ENCODE results near the gene TAOK2. TPM values are rescaled to one million over a fixed set of nuclear protein-coding genes. Genes with fewer than 3 reads are reported as not detected.
A peak's percentile ranks its signal among the peaks of the same experiment; 100 is the strongest.
"Not testable (repeated sequence)": the region's sequence is repeated elsewhere in the genome, so short reads cannot be mapped to it uniquely, and the experiment has no call there.

Gene TAOK2
- total and polyA plus RNA-seq, 5 donors: 37.2 to 40.1 (median 39.1) TPM

DNA sequence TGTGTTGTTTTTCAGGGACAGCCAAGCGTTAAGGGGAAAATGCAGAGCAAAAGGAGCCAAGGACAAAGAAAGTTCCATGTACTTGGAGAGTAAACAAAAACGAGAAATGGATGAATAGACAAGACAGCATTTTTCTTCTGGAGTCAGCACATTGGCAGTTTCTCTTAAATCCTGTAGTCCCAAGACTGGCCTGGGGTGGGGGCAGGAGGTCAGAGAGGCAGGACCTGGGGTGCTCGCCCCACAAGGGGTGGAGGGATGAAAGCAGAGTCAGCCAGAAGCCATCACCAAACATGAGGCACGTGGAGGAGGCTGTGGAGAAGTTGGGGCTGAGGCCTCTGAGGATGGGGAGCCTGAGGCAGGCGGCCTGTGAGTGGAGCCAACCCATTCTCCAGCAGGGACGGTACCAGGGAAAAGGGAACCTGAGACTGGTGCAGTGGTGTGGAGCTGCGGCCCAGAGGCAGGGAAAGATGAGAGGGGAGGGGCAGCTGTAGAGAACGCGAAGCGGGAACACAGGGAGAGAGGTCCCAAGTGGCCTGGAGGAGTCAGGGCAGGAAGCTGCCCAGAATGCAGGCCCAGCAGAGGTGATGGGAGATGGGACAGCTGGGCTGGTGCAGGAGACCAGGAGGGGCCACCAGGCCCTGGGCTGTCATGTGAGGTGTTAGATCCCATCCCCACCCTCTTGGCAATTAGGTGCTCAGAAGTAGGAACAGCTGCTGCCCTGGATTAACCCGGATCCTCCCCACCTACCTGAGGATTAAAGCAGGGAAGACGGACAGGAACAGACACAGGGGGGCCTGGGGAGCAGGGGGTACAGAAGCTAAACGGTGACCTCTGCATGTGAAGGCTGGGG is 54.1 kb downstream of the TAOK2 start:
- H3K27me3 ChIP-seq (ENCODE audit: control insufficient read depth, insufficient read depth): no peaks in the 10 kb centered on the region
- H3K9me3 ChIP-seq (ENCODE audit: control insufficient read depth, low read length): no peaks in the 10 kb centered on the region
- no peak overlapping the region for H3K4me3 ChIP-seq (ENCODE audit: low read length)
- ATAC-seq (no peak), DNase-seq (peak in 1 of 3 donors; percentile 40)
- H3K4me1 ChIP-seq (ENCODE audit: control insufficient read depth, insufficient read depth, low read length): no peaks in the 10 kb centered on the region
- WGBS: 35% methylated on average over 13 of the region's 13 CpGs
- no peak overlapping the region for H3K27ac ChIP-seq (ENCODE audit: low read length)
- intact Hi-C loops (cut with DNase I): loop anchor here in 2 of 4 donors (10.0 kb wide), 1 partner anchor 333 kb away; no protein-coding TSS in a partner anchor

- intact Hi-C loops (cut with DNase I): loop anchor here in 2 of 4 donors (10.0 kb wide), 1 partner anchor 334 kb away; no protein-coding TSS in a partner anchor
- no peak overlapping the region for H3K4me3 ChIP-seq (ENCODE audit: low read length)
- no peaks in the 10 kb centered on the region for H3K4me1 ChIP-seq (ENCODE audit: control insufficient read depth, insufficient read depth, low read length)
- H3K27ac ChIP-seq (ENCODE audit: low read length): no peak overlapping the region
- ATAC-seq: peak in 1 of 2 donors; percentile 27
- 12% methylated on average over 18 of the region's 18 CpGs for WGBS
- no peaks in the 10 kb centered on the region for H3K27me3 ChIP-seq (ENCODE audit: control insufficient read depth, insufficient read depth)
- no peaks in the 10 kb centered on the region for H3K9me3 ChIP-seq (ENCODE audit: control insufficient read depth, low read length)
- peak in 1 of 3 donors; percentile 62 for DNase-seq
These were observed 54.9 kb downstream of the TAOK2 start for GRCh38 chr16:30028438-30029076.

DNA sequence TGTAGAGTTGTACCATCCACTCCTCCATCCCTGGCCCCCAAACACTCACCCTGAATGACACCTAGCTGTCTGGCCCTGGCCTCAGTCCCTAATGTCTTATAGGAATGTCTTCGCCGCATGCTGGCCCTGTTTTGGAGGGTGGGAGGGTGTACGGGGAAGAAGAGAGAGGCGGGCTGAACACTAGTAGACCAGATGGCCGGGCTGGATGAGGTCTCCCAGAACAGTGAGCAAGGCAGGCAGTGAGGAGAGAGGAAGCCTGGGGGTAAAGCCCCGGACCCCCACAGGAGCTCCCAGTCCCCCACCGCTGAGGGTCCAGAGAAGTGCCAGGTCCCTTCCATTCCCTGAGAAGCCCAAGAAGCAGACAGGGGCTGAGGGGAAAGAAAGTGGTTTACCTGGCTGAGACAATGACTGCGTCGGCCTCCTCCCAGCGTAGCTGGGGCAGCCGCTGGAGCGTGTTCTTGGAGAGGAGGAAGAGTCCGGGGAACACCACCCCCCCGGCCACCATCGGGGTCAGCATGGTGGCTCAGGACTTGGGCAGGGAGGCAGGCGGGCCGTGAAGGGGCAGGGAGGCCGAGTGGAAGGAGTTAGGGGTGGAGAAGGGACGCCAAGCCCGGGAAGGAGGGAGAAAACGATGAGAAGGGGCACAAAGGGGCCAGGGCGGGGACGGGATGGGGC is 56.5 kb downstream of the TAOK2 start:
- DNase-seq: peak in 1 of 3 donors; percentile 49
- Histone ChIP-seq H3K27me3 (ENCODE audit: control insufficient read depth, insufficient read depth) (no peaks in the 10 kb centered on the region), H3K27ac (ENCODE audit: low read length) (no peak overlapping the region), H3K4me3 (ENCODE audit: low read length) (no peak overlapping the region), H3K9me3 (ENCODE audit: control insufficient read depth, low read length) (no peaks in the 10 kb centered on the region), H3K4me1 (ENCODE audit: control insufficient read depth, insufficient read depth, low read length) (no peaks in the 10 kb centered on the region)
- 23% methylated on average over 23 of the region's 23 CpGs for WGBS
- intact Hi-C loops (cut with DNase I): no loop called here
- ATAC-seq: no peak

DNA sequence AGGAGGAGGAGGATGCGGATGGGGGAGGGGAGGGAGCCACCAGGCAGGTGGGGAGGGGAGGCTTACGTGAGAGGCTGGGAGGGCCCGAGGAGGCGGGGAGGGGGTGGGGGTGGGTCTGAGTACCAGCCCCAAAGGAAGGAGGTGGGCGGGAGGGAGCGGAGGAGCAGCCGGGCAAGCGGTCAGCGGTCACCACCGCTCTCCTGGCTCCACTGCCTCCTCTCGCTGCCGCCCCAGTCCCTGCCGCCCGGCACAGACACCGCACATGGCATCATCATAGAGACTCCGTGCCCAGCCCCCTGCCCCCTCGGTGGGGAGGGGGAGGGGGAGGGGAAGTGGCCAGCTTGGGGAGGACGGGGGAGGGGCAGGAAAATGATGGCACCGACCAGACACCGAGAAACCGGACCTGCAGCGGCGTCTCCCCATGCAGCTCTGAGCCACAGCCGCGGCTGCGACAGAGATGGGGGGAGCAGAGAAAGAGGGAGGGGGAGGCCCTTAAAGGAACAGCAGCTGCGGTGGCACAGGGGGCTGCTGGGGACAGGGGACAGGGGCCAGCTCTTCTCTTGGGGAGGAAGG is 57.3 kb downstream of the TAOK2 start, which contains the start of gene TLCD3B:
Gene TLCD3B, minus strand, starts transcription at position 431 of the 573 bp plus-strand sequence. CDS start 744 bp downstream, outside the sequence.
- Histone ChIP-seq H3K9me3 (ENCODE audit: control insufficient read depth, low read length) (no peaks in the 10 kb centered on the region), H3K27ac (ENCODE audit: low read length) (no peak within 1 kb of the TSS), H3K27me3 (ENCODE audit: control insufficient read depth, insufficient read depth) (no peaks in the 10 kb centered on the region), H3K4me3 (ENCODE audit: low read length) (no peak within 1 kb of the TSS), H3K4me1 (ENCODE audit: control insufficient read depth, insufficient read depth, low read length) (no peaks in the 10 kb centered on the region)
- ATAC-seq: peak in 1 of 2 donors; percentile 15
- 1% methylated on average over 27 of the region's 27 CpGs for WGBS
- intact Hi-C loops (cut with DNase I): no loop called here
- DNase-seq: peak in 1 of 3 donors; percentile 54

GRCh38 chr16:30031477-30031918 is 57.8 kb downstream of the TAOK2 start:
- intact Hi-C loops (cut with DNase I): no loop called here
- 20% methylated on average over 11 of the region's 11 CpGs for WGBS
- Histone ChIP-seq H3K27me3 (ENCODE audit: control insufficient read depth, insufficient read depth) (no peaks in the 10 kb centered on the region), H3K4me1 (ENCODE audit: control insufficient read depth, insufficient read depth, low read length) (no peaks in the 10 kb centered on the region), H3K4me3 (ENCODE audit: low read length) (no peak overlapping the region), H3K9me3 (ENCODE audit: control insufficient read depth, low read length) (no peaks in the 10 kb centered on the region), H3K27ac (ENCODE audit: low read length) (no peak overlapping the region)
- DNase-seq: no peak
- ATAC-seq: no peak

GRCh38 chr16:30032083-30032819 is 58.6 kb downstream of the TAOK2 start:
- intact Hi-C loops (cut with DNase I): no loop called here
- Histone ChIP-seq H3K9me3 (ENCODE audit: control insufficient read depth, low read length) (no peaks in the 10 kb centered on the region), H3K27me3 (ENCODE audit: control insufficient read depth, insufficient read depth) (no peaks in the 10 kb centered on the region), H3K4me3 (ENCODE audit: low read length) (no peak overlapping the region), H3K27ac (ENCODE audit: low read length) (no peak overlapping the region), H3K4me1 (ENCODE audit: control insufficient read depth, insufficient read depth, low read length) (no peaks in the 10 kb centered on the region)
- ATAC-seq: no peak
- DNase-seq: peak in 1 of 3 donors; percentile 40
- 25% methylated on average over 12 of the region's 12 CpGs for WGBS

- DNase-seq (no peak), ATAC-seq (no peak)
- Histone ChIP-seq H3K9me3 (ENCODE audit: control insufficient read depth, low read length) (no peaks in the 10 kb centered on the region), H3K4me3 (ENCODE audit: low read length) (no peak overlapping the region), H3K4me1 (ENCODE audit: control insufficient read depth, insufficient read depth, low read length) (no peaks in the 10 kb centered on the region), H3K27me3 (ENCODE audit: control insufficient read depth, insufficient read depth) (no peaks in the 10 kb centered on the region), H3K27ac (ENCODE audit: low read length) (no peak overlapping the region)
- intact Hi-C loops (cut with DNase I): no loop called here
- WGBS: 68% methylated on average over 7 of the region's 7 CpGs
These were observed 59.6 kb downstream of the TAOK2 start for GRCh38 chr16:30033270-30033669.

GRCh38 chr16:30040221-30040620 is 66.6 kb downstream of the TAOK2 start:
- Histone ChIP-seq H3K27ac (ENCODE audit: low read length) (no peak overlapping the region), H3K4me3 (ENCODE audit: low read length) (no peak overlapping the region), H3K4me1 (ENCODE audit: control insufficient read depth, insufficient read depth, low read length) (no peaks in the 10 kb centered on the region), H3K9me3 (ENCODE audit: control insufficient read depth, low read length) (no peaks in the 10 kb centered on the region), H3K27me3 (ENCODE audit: control insufficient read depth, insufficient read depth) (no peaks in the 10 kb centered on the region)
- intact Hi-C loops (cut with DNase I): loop anchor here in 1 of 4 donors (5.0 kb wide), 1 partner anchor 52 kb away; the partner anchor contains the start of gene TBX6
- DNase-seq (no peak), ATAC-seq (no peak)
- 68% methylated on average over 5 of the region's 5 CpGs for WGBS

DNA sequence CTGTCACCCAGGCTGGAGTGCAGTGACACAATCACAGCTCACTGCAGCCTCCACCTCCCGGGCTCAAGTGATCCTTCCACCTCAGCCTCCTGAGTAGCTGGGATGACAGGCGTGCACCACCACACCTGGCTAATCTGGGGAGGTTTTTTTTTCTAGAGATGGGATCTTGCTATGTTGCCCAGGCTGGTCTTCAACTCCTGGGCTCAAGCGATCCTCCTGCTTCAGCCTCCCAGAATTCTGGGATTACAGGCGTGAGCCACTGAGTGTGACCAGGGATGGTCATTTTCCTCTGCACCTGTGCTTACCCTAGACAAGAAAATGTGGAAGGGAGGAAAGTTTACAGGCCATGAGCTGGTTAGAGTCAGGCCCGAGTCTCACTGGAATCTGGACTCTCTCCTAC is 67.0 kb downstream of the TAOK2 start:
- ATAC-seq; H3K4me1 ChIP-seq (ENCODE audit: control insufficient read depth, insufficient read depth, low read length); H3K27ac ChIP-seq (ENCODE audit: low read length); DNase-seq; H3K27me3 ChIP-seq (ENCODE audit: control insufficient read depth, insufficient read depth); H3K9me3 ChIP-seq (ENCODE audit: control insufficient read depth, low read length); H3K4me3 ChIP-seq (ENCODE audit: low read length): not testable (repeated sequence)
- WGBS: 84% methylated on average over 5 of the region's 5 CpGs
- intact Hi-C loops (cut with DNase I): loop anchor here in 1 of 4 donors (5.0 kb wide), 1 partner anchor 52 kb away; the partner anchor contains the start of gene TBX6

GRCh38 chr16:30041841-30042240 is 68.2 kb downstream of the TAOK2 start:
- Histone ChIP-seq H3K4me3 (ENCODE audit: low read length) (no peak overlapping the region), H3K9me3 (ENCODE audit: control insufficient read depth, low read length) (no peaks in the 10 kb centered on the region), H3K27me3 (ENCODE audit: control insufficient read depth, insufficient read depth) (no peaks in the 10 kb centered on the region), H3K4me1 (ENCODE audit: control insufficient read depth, insufficient read depth, low read length) (no peaks in the 10 kb centered on the region), H3K27ac (ENCODE audit: low read length) (no peak overlapping the region)
- 18% methylated on average over 5 of the region's 5 CpGs for WGBS
- DNase-seq (no peak), ATAC-seq (no peak)
- intact Hi-C loops (cut with DNase I): loop anchor here in 1 of 4 donors (5.0 kb wide), 1 partner anchor 50 kb away; the partner anchor contains the start of gene TBX6
